HG03103 (cell line): Measurements from ENCODE around the gene TRIOBP.

Experiments
- ATAC-seq: cut with Tn5 transposase; IDR thresholded peaks from one replicate; pipeline ENCODE4 v1.9.1; 2021; ENCODE audit warnings: low read depth; ENCODE audit not compliant: unreplicated experiment

TRIOBP gene

DNA sequence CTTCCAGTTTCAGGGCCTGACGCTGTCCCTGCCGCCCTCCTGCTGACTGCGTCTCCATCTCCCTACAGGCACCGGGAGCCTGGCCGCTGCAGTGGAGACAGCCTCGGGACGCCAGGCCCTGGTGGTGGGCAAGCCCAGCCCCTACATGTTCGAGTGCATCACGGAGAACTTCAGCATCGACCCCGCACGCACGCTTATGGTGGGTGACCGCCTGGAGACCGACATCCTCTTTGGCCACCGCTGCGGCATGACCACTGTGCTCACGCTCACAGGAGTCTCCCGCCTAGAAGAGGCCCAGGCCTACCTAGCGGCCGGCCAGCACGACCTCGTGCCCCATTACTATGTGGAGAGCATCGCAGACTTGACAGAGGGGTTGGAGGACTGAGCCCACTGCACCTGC is 31.4 kb upstream of the TRIOBP start:
- ATAC-seq: no peak

DNA sequence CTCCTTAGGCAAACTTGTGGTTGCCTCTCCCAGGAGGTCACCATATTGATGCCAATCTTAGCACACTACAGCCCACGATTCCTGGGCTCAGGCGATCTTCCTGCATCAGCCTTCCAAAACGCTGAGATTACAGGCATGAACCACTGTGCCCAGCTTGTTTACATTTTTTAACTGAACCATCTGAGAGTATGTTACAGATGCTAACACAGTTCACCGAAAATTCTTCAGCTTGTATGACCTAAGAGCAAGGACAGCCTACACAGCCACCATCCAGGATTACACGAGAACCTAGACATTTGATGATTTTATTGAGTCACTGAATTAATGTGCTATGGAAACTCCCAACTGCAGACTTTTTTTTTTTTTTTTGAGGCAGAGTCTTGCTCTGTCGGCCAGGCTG is 27.3 kb upstream of the TRIOBP start:
- no peak for ATAC-seq

DNA sequence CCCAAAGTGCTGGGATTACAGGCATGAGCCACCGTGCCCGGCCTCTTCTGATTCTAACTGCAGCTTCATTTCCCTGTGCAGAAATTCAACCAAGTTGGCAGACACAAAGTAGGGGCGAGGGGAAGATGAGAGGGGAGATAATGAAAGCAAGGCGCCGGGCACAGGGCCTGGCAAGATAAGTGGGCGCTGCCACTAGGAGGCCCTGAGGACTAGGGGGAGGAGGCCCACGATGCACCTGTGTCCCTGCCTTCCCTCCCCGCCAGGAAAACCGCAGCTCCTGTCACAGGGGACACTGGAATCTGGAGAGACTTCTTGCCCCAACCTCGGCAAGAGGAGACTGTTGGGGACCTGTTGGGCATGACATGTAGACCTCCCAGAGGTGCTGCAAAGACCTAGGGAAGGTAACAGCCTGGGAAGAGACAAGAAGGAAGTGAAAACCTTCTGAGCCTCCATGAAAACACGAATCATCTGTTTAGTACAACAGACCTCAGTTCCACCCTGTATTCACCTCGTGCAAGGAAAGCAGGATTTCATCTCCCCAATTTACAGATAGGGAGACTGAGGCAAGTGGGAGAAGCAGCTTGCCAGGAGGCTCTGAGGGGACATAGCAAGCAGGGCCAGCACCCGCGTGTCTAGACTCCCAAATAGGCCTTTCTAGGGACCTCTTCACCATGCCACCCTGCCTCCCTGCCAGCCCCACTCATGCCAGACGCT is 24.5 kb upstream of the TRIOBP start:
- ATAC-seq: no peak

DNA sequence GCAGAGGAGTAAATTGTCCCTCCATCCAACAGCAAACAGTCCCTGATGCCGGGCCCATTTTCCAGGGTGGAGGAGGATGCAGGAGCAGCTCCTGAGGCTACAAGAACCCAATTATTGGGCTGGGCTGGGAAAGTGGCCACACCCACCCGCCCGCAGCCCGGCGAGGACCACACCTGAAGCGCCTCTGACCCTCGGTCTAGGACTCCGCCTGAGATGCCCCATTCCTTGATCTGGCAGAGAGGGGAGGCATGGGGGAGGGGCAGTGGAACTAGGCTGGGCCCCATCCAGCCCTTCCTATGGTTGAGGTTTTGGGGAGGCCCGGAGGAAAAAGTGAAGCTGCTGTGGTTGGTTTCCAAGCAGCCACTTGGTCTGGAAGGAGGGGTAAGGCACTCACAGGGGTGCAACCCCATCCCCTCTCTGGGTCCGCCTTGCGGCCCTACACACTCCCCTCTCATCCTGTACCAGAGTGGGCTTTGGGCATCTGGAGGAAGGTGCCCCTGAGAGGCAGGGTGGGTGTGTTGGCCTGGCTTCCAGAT is 23.9 kb upstream of the TRIOBP start:
- ATAC-seq: no peak

DNA sequence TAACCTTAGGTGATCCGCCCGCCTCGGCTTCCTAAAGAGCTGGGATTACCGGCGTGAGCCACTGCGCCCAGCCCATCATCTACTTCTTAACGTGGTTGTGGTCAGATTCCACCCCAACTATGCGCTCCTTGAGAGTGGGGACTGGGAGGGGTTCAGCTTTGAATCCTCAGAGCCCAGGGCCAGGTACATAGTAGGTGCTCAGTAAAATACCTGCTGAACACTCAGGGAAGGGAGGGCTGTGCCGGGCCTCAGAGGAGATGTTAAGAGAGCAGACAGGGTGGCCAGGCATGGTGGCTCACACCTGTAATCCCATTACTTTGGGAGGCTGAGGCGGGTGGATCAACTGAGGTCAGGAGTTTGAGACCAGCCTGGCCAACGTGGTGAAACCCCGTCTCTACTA is 22.6 kb upstream of the TRIOBP start:
- ATAC-seq: no peak

DNA sequence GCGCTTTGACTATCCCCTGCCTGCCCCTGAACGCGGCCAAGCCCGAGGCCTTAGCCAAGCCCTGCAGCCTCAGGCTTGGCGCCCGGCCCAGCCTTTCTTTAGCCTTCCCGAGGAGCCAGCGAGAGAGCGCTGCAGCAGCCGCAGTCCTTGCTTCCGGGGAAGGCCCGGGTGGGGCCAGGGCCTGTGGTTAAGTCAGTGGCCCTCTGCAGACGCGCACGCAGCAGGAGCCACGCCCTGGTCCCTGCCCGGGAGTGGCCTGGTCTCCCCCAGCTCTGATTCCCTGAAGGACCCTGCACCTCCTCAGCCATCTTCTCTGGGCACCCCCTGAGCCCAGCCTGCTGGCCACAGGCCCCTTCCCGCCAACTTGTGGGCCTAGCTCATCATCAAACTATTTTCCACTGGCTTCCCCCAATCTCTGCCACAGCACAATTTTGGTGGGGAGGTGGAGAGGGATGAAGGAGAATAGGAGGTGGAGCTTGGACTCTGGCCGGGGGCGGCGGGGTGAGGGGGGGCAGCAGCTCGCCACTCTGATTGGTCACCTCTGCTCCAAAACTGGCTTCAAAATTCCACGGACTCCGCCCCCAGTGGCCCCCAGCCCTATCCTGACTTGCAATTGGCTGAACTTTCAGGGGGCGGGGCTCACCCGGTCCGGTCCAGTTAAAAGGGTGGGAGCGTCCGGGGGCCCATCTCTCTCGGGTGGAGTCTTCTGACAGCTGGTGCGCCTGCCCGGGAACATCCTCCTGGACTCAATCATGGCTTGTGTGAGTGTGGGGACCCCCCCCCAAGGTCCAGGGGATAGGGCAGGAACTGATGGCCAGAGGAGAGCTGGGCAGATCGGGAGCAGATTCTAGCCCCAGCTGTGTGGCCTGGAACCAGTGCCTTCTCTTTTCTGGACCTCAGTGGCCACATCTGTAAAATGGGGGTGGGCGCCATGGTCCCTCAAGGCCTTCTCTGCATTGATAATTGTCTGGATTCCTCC is 21.6 kb upstream of the TRIOBP start, which contains the start of gene LGALS1:
TSS of gene LGALS1 (plus strand) at position 686 of the 979 bp plus-strand sequence. CDS start at position 753, 67 bp downstream.
- no peak for ATAC-seq

DNA sequence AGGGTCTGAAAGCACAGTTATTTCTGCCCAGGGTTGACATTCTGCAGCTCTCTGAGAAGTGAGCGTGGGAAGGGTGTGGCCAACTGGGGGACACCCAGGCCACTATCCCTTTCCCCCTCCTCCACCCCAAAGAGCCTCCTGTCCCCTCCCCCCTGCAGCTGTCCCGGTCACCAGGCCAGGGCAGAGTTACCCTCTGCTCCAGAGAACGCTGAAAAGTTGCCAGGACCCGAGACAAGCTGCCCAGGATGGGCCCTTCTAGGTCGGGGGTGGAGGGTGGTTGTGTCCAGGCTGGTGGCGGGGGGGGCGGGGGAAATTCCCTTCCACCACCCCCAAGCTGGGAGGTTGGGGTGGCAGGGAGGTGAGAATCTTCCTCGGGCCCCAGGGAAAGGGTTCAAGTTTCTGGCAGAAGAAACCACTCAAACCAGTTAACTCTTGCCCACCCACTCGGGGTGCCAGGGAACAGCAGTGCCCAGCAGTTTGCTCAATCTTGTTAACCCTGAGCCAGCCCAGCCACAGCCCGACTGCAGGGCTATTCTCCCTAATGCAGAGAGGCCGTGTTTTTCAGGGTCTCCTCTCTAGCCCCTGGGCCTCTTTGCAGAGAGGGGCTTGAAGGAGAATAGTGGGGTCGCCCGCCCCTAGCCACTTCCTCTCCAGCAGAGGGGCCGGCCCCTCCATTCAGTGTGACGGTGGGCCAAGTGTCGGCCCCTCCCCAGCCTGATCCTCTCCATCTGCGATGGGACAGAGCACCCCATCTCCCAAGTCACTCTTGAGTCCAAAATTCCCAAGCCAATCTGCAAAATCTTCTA is 20.7 kb upstream of the TRIOBP start:
- no peak for ATAC-seq

DNA sequence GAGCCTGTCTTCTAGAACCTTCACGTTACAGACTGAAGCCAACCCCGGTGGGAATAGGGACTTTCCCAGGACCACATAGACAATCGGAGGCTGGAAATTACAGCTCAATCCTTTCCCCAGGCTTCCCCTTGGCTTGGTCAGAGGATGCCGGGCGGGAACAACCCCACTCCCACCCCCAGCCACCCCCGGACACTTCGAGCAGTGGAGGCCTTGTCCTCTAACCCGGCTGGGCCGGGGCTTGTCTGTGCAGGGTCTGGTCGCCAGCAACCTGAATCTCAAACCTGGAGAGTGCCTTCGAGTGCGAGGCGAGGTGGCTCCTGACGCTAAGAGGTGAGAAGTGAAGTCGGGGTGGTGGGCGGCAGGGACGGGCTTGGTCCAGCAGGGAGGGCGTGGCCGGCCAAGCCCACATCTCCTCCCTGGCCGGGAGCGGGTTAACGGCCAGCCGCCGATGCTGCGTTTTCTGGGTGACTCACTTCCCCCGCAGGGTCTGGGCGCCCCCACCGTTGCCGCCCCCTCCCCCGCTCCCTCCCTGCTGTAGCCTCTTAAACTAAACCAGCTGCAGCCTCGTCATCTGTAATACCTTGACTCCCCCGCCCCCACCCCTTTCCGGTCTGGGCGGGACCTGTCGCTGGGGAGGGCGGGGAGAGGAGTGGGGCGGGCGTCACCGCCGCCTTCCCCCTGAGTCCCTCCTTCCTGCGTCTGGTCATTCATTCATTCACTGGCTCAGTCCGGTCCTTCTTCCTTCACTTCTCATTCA is 19.9 kb upstream of the TRIOBP start:
- peak; percentile 46 for ATAC-seq

DNA sequence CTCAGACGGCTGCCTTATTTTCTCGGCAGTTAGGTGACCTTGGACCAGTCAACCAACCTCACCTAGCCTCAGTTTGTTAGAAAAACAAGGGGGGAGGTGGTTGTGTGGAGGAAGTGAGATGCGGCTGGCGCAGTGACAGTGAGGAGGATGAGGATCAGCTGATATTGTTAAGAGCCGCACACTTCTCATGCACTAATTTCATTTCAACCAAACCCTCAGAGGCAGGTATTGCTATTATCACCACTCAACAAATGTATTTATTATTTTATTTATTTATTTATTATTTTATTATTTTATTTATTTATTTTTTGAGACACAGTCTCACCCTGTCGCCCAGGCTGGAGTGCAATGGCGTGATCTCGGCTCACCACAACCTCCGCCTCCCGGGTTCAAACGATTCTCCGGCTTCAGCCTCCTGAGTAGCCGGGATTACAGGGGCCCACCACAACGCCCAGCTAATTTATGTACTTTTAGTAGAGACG is 19.3 kb upstream of the TRIOBP start:
- ATAC-seq: no peak

DNA sequence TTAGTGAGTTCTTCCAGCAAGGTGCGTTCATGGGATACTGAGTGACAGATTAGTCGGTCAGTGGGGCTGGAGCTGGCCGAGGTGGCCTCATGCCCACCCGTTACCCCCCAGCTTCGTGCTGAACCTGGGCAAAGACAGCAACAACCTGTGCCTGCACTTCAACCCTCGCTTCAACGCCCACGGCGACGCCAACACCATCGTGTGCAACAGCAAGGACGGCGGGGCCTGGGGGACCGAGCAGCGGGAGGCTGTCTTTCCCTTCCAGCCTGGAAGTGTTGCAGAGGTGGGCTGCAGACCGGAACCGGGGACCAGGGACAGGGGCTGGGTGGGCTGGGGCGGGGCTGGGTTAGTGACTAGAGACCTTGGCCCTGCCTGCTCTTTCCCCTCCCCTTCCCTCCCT is 18.5 kb upstream of the TRIOBP start:
- ATAC-seq: no peak

DNA sequence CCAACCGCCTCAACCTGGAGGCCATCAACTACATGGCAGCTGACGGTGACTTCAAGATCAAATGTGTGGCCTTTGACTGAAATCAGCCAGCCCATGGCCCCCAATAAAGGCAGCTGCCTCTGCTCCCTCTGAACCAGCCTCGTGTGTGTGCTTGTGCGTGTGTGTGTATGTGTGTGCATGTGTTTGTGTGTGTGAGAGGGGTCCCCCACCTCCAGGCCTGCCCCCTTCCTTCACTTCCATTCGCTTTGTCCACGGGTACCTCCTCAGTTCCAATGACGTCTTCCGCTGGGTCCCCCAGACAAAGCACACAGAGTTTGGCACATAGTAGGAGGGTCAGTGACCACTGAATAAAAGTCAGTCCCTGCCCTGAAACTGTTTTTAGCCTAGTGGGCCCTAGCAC is 17.2 kb upstream of the TRIOBP start:
- ATAC-seq: no peak

DNA sequence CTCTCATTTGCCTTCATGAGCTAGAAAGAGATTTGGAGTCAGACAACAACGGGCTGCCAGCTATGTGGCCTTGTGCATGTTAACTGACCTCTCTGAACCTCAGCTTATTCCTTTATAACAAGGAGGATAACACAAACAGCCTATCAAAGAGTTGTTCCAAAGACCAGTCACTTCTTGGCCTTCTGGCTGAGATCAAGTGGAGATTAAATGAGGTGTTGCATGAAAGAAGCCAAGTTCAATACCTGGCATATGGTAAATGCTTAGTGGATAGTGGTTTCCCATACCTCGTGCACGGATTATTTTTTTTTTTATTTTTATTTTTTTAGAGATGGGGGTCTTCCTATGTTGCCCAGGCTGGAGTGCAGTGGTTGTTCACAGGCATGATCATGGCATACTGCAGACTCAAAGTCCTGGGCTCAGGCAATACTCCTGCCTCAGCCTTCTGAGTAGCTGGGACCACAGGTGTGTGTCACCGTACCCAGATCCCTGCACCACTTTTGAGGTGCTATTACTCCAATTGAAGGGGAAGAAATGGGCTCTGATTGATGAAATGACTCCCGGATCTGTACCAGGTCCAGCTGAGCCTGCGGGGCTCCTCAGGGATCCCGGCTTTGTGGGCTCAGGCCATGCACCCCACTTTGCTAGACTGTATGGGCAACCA is 16.5 kb upstream of the TRIOBP start:
- no peak for ATAC-seq

DNA sequence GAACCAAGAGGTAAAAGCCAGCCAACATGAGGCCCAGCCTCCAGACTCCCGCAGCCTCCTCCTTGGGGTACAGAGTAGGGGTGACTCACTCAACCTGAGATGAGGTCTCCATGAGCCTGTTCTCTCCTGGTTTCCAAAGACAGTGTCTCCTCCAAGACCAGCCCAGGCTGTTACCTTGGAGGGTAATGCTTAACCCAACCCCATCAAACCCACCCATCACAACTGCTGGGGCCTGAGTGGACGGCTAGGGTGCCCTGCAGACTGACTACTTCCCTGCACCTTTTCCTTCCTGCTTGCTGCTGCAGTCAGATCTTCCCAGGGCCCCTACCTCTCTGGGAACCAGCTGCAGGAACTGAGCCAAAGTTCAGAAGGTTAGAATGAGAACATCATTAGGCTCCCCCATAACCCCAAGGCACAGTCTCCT is 15.8 kb upstream of the TRIOBP start:
- ATAC-seq: no peak

DNA sequence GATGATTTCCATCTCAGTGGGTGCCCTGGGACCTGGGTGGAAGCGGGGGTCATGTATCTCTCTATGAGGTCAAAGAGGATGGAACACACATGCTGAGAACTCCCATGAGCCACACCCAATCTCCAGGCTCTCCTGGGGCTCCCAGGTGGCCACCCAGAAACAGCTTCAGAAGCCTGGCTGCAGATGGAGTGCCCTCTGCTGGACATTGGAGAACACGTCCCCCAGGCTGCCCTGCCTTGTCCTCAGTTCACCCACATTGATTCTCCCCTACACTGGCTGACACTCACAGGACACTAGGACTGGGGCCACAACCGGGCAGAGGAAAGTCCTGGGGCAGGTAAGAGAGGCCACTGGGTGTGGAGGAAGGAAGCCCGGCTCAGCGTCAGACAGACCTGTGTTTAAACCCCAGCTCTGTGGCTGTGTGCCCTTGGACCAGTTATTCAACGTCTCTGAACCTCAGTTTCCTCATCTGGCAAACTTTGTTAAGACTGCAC is 15.2 kb upstream of the TRIOBP start:
- no peak for ATAC-seq

DNA sequence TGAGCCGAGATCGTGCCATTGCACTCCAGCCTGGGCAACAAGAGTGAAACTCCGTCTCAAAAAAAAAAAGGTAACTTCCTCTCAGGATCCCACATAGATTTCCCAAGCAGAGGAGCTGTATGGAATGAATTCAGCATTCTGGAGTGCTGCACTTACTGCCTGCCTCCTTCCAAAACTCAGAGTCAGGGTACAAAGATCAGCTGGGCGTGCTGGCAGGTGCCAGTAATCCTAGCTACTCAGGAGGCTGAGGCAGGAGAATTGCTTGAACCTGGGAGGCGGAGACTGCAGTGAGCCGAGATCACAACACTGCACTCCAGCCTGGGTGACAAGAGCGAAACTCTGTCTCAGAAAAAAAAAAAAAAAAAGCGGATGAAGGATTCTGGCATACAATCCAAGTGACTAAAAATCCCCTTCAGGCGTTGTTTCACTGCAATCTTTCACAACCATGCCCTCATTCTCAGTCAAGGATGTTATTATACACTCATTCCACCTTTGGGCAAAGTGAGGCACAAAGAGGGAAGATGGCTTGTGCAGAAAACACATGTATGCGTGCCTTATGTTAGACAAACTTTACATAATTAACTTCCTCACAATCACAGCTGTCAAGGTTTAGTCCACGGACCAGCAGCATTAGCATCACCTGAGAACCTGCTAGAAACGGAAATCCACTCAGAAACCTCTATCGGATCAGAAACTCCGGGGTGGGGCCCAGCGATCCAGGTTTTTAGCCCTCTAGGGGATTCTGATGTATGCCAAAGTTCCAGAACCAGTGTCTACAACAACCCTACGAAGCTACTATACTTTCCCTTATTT is 11.8 kb upstream of the TRIOBP start:
- no peak for ATAC-seq

DNA sequence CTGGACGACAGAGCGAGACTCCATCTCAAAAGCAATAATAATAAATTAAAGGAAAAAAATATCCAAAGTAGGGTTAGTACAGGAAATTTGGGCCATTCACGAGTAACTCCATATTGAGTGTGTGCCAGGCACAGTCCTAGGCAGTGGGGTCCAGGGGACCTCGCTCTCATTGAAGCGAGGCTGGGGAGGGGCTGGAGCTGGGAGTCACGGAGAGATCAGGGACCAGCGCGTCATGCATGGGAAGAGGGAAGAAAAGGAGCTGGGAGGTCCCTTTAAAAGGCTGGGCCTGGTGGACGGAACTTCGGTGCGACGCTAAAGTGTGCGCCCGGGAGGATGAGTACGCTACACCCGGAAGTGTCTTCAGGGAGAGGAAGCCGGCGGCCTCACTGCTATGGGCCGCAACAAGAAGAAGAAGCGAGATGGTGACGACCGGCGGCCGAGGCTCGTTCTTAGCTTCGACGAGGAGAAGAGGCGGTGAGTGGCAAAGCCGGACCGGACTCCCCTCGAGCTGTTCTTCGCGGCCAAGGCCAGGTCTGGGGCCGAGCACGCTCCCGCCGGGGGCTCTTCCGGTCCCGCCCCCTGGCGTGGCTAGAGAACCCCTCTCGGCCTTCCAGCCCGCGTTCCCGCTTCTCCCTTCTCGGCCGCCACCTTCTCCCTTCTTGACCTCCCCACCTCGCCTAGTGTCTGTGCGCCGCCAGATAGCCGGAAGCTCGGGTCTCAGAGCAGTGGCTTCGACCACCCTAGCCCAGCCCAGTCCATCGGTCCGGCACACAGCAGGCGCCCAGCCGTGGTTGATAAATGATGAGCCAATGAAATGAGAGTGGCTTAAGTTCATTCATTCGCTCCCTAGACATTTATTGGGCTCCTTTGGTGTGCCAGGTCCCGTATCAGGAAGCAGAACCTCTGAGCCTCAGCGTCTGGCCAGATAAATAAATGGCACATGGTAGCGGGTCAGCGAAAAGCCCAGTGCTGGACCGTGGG is 10.6 kb upstream of the TRIOBP start, which contains the start of gene NOL12:
TSS of gene NOL12 (plus strand) at position 342 of the 981 bp plus-strand sequence. CDS start at position 392, 50 bp downstream.
- no peak for ATAC-seq

DNA sequence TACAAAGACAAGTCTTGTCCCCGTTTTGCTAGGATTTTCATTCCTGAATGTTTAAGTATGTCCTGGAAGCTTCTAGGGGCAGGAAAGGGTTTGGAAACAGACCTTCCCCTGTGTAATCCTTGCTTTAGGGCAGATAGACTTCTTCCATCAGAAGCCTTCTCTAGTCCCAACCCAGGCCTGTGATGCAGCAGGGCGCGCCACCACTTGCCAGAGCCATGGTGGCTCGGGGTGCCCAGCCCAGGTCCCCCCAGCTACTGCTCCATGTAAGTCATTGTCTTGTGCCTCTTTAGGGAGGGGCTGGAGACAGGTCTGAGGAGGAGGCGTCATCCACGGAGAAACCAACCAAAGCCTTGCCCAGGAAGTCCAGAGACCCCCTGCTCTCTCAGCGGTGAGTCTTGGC is 6.4 kb upstream of the TRIOBP start:
- no peak for ATAC-seq
